HepG2 (cell line): Measurements from ENCODE around the gene H1-8. TPM values are rescaled to one million over a fixed set of nuclear protein-coding genes. Genes with fewer than 3 reads are reported as not detected.

ENCODE experiments used
- ATAC-seq: fragments of 200-7000 bp; cut with Tn5 transposase; 3 replicates; pipeline ENCODE4 v1.9.1; 2020; ENCODE audit warnings: mild to moderate bottlenecking, moderate library complexity
- BruUV-seq: library from RNA; stranded (reverse); fragments of 400-500 nt; replicated peaks from 2 replicates; lab custom pipeline; 2021; lab: Mats Ljungman, UMichigan
- CTCF ChIA-PET: fragments of 300-600 bp; formaldehyde crosslinking; extraction: SDS; loops from one replicate; lab custom pipeline; 2021; ENCODE audit warnings: low total read pairs, inconsistent platforms, low intra/inter-chr PET ratio; lab: Yijun Ruan, JAX
- POLR2A ChIA-PET: fragments of 350-600 bp; sonication (Branson Sonifier 250); formaldehyde crosslinking; loops from one replicate; lab custom pipeline; 2020; ENCODE audit warnings: antibody characterized with exemption, inconsistent platforms; lab: Yijun Ruan, JAX
- DNase-seq: peaks from one replicate; pipeline ENCODE4 v3.0.0-alpha.2; 2015; ENCODE audit warnings: low spot score
- FAIRE-seq: peaks from 3 replicates; lab custom pipeline; 2011; peaks lifted over from hg19 to GRCh38; lab: Jason Lieb, UNC
- H2AFZ ChIP-seq: one replicate; pipeline ENCODE4 v1.6.1; 2011; ENCODE audit warnings: low read length, inconsistent platforms
- H3K27ac ChIP-seq: fragments of 300-600 bp; 3 replicates; pipeline ENCODE4 v1.8.0; 2011; ENCODE audit warnings: mixed run types, mild to moderate bottlenecking, mixed read lengths, low read length, inconsistent platforms; ENCODE audit not compliant: insufficient read depth; ENCODE audit errors: extremely low read length
- H3K27me3 ChIP-seq, 2 experiments: fragments of 200-600 bp in 1 of 2; 2 replicates in 1 of 2; 3 replicates in 1 of 2; pipeline versions ENCODE4 v1.6.0 to v1.8.0; 2011; ENCODE audit warnings: low read length in 2 of 2, mild to moderate bottlenecking in 2 of 2, moderate library complexity in 2 of 2, inconsistent platforms in 1 of 2; ENCODE audit not compliant: insufficient read depth in 2 of 2, control insufficient read depth in 1 of 2
- H3K36me3 ChIP-seq, 2 experiments: fragments of 200-600 bp in 1 of 2; replicated peaks in 1 of 2; 2 replicates in 1 of 2; 3 replicates in 1 of 2; pipeline versions ENCODE4 v1.5.1 to v1.8.0; 2011; ENCODE audit warnings: low read length in 2 of 2, inconsistent platforms in 1 of 2; ENCODE audit not compliant: insufficient read depth in 2 of 2, control insufficient read depth in 1 of 2
- H3K4me1 ChIP-seq: 2 replicates; pipeline ENCODE4 v1.5.1; 2012; ENCODE audit warnings: low read length, inconsistent platforms; ENCODE audit not compliant: insufficient read depth
- H3K4me2 ChIP-seq: 2 replicates; pipeline ENCODE4 v1.6.0; 2011; ENCODE audit warnings: low read depth, low read length, inconsistent platforms
- H3K4me3 ChIP-seq, 3 experiments: fragments of 200-600 bp in 1 of 3; sonication (generic), shearing (Covaris generic) in 1 of 3; replicated peaks in 1 of 3; 2 replicates each; pipeline ENCODE4 v1.5.1; 2011 to 2016; ENCODE audit warnings: low read length in 3 of 3, inconsistent platforms in 2 of 3, low read depth in 2 of 3, mild to moderate bottlenecking in 2 of 3, control low read depth in 1 of 3, mixed read lengths in 1 of 3; ENCODE audit not compliant: insufficient read depth in 1 of 3
- H3K79me2 ChIP-seq: one replicate; pipeline ENCODE4 v1.6.1; 2011; ENCODE audit warnings: low read length, inconsistent platforms; ENCODE audit not compliant: insufficient read depth
- H3K9ac ChIP-seq: 2 replicates; pipeline ENCODE4 v1.6.0; 2011; ENCODE audit warnings: mild to moderate bottlenecking, low read depth, low read length, inconsistent platforms; ENCODE audit not compliant: insufficient read depth
- H3K9me3 ChIP-seq: 2 replicates; pipeline ENCODE4 v1.5.1; 2012; ENCODE audit warnings: mild to moderate bottlenecking, low read length
- H4K20me1 ChIP-seq: 2 replicates; pipeline ENCODE4 v1.6.0; 2011; ENCODE audit warnings: inconsistent platforms, mild to moderate bottlenecking, low read length, moderate library complexity; ENCODE audit not compliant: insufficient read depth
- CAMTA2 ChIP-seq: sonication (generic); formaldehyde crosslinking; IDR thresholded peaks from 2 replicates; pipeline ENCODE4 v1.4.0; 2020; ENCODE audit warnings: mild to moderate bottlenecking, missing genetic modification reagents, borderline replicate concordance
- JUND ChIP-seq: sonication (generic); formaldehyde crosslinking; IDR thresholded peaks from 2 replicates; pipeline ENCODE4 v1.8.0; 2022; ENCODE audit warnings: mild to moderate bottlenecking, missing genetic modification reagents
- SMARCC2 ChIP-seq: fragments of 450-650 bp; IDR thresholded peaks from 2 replicates; pipeline ENCODE4 v1.6.1; 2017; ENCODE audit warnings: antibody characterized with exemption, mild to moderate bottlenecking
- SMYD3 ChIP-seq: sonication (generic); formaldehyde crosslinking; IDR thresholded peaks from 2 replicates; pipeline ENCODE4 v1.8.1; 2023; ENCODE audit warnings: mild to moderate bottlenecking, missing genetic modification reagents
- SOX5 ChIP-seq: IDR thresholded peaks from 2 replicates; pipeline ENCODE4 v1.6.1; 2016; ENCODE audit warnings: borderline replicate concordance
- TBP ChIP-seq: sonication (generic); formaldehyde crosslinking; IDR thresholded peaks from 2 replicates; pipeline ENCODE4 v1.5.0; 2020; ENCODE audit warnings: missing genetic modification reagents
- ZNF530 ChIP-seq: sonication (generic); formaldehyde crosslinking; IDR thresholded peaks from 2 replicates; pipeline ENCODE4 v1.5.0; 2020; ENCODE audit warnings: low read depth, mild to moderate bottlenecking, missing genetic modification reagents
- ZNF589 ChIP-seq: sonication (generic); formaldehyde crosslinking; conservative IDR thresholded peaks from 2 replicates; pipeline ENCODE4 v1.8.0; 2022; ENCODE audit warnings: mild to moderate bottlenecking, moderate library complexity, missing genetic modification reagents
- ZNF678 ChIP-seq: sonication (generic); formaldehyde crosslinking; IDR thresholded peaks from 2 replicates; pipeline ENCODE4 v1.4.0; 2020; ENCODE audit warnings: mild to moderate bottlenecking, missing genetic modification reagents
- ZSCAN12 ChIP-seq: sonication (generic); formaldehyde crosslinking; IDR thresholded peaks from 2 replicates; pipeline ENCODE4 v1.9.0; 2021; ENCODE audit warnings: mild to moderate bottlenecking, missing genetic modification reagents
- WGBS: methylation state at CpG from one replicate; pipeline ENCODE4 v1.1.6; 2017; ENCODE audit warnings: low lambda C conversion rate; 5-methylcytosine and 5-hydroxymethylcytosine counted together
- in situ Hi-C: cut with HindIII; loops from 2 replicates; pipeline ENCODE4 v1.10.0; 2017; ENCODE audit warnings: low pct_unique_long_range_greater_than_20kb; ENCODE audit not compliant: extremely low pct_ligation_motif_present
- intact Hi-C: fragments of 100-400 bp; cut with micrococcal nuclease; formaldehyde crosslinking; loops from one replicate; pipeline ENCODE4 v1.10.0; 2022; ENCODE audit not compliant: unreplicated experiment
- polyA plus RNA-seq, 8 experiments: library from polyadenylated mRNA; depleted of rRNA in 3 of 8; stranded (reverse) in 7 of 8; unstranded in 1 of 8; fragments of >200 nt; fragmentation: Illumina TruSeq in 4 of 8; extraction: Trizol in 4 of 8; gene quantifications; 2 replicates each; pipeline versions ENCODE4 v1.2.1 to v1.2.3, GENCODE V29; 2011 to 2016; ENCODE audit warnings: low read depth in 4 of 8, missing spikeins in 1 of 8, mixed read lengths in 1 of 8; ENCODE audit not compliant: insufficient read depth in 1 of 8
- total RNA-seq, 5 experiments: library from RNA; depleted of rRNA; stranded (reverse); fragments of >200 nt; fragmentation: Illumina TruSeq; extraction: Trizol; gene quantifications; 2 replicates each; pipeline ENCODE4 v1.2.3, GENCODE V29; 2016; ENCODE audit warnings: low read depth in 1 of 5
- TF ChIP-seq, protein P1 (sequence below): sonication (generic); formaldehyde crosslinking; IDR thresholded peaks from 2 replicates; pipeline ENCODE4 v1.4.0; 2020; ENCODE audit warnings: missing genetic modification reagents, mild to moderate bottlenecking, borderline replicate concordance
- TF ChIP-seq, protein P2 (sequence below): sonication (generic); formaldehyde crosslinking; IDR thresholded peaks from 2 replicates; pipeline ENCODE4 v1.4.0; 2020; ENCODE audit warnings: low read depth, missing genetic modification reagents
- TF ChIP-seq, protein P3 (sequence below): sonication (generic); formaldehyde crosslinking; IDR thresholded peaks from 2 replicates; pipeline ENCODE4 v1.5.0; 2020; ENCODE audit warnings: mild to moderate bottlenecking, missing genetic modification reagents, borderline replicate concordance

The H1-8 gene
- total and polyA plus RNA-seq, 2 of the 13 experiments (the other 11 are each of a cell fraction or from before 2014, with no cell fraction given), result 0.08 TPM; not detected in 1

DNA sequence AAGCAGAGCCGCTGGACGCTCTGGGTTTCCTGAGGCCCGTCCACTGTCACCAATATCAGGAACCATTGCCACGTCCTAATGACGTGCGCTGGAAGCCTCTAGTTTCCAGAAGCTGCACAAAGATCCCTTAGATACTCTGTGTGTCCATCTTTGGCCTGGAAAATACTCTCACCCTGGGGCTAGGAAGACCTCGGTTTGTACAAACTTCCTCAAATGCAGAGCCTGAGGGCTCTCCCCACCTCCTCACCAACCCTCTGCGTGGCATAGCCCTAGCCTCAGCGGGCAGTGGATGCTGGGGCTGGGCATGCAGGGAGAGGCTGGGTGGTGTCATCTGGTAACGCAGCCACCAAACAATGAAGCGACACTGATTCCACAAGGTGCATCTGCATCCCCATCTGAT lies 11.3 kb upstream of the H1-8 start:
- no peaks in the 10 kb centered on the region for H4K20me1 ChIP-seq
- H3K4me2 ChIP-seq, result no peak overlapping the region
- intact Hi-C loops (no loop called here), in situ Hi-C loops (no loop called here)
- H3K4me1 ChIP-seq, result peaks cover 57% of the 10 kb centered on the region
- H3K4me3 ChIP-seq, result no peak overlapping the region
- BruUV-seq, result no TSS peak
- POLR2A ChIA-PET, result interaction anchor here (1.5 kb wide), 1 partner anchor 64 kb away, joined by 4 read pairs; no protein-coding TSS in a partner anchor
- CTCF ChIA-PET, result no interaction called here
- WGBS, result 94% methylated on average over 10 of the region's 11 CpGs
- FAIRE-seq (no peak), ATAC-seq (no peak)
- no peaks in the 10 kb centered on the region for H3K79me2 ChIP-seq
- H2AFZ ChIP-seq, result no peak overlapping the region
- H3K27me3 ChIP-seq, result no peaks in the 10 kb centered on the region; a peak in 1 of 5 replicates
- H3K36me3 ChIP-seq, result no peaks in the 10 kb centered on the region
- no peak overlapping the region for H3K9ac ChIP-seq
- no peak for TF ChIP-seq TBP
- TF ChIP-seq, protein P1, sequence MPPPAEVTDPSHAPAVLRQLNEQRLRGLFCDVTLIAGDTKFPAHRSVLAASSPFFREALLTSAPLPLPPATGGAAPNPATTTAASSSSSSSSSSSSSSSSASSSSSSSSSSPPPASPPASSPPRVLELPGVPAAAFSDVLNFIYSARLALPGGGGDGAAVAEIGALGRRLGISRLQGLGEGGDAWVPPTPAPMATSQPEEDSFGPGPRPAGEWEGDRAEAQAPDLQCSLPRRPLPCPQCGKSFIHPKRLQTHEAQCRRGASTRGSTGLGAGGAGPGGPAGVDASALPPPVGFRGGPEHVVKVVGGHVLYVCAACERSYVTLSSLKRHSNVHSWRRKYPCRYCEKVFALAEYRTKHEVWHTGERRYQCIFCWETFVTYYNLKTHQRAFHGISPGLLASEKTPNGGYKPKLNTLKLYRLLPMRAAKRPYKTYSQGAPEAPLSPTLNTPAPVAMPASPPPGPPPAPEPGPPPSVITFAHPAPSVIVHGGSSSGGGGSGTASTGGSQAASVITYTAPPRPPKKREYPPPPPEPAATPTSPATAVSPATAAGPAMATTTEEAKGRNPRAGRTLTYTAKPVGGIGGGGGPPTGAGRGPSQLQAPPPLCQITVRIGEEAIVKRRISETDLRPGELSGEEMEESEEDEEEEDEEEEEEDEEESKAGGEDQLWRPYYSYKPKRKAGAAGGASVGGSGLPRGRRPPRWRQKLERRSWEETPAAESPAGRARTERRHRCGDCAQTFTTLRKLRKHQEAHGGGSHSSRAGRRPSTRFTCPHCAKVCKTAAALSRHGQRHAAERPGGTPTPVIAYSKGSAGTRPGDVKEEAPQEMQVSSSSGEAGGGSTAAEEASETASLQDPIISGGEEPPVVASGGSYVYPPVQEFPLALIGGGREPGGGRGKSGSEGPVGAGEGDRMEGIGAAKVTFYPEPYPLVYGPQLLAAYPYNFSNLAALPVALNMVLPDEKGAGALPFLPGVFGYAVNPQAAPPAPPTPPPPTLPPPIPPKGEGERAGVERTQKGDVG (CRISPR knock-in tag), result no peak
- TF ChIP-seq SMYD3 (CRISPR knock-in tag), result no peak
- TF ChIP-seq ZNF589 (CRISPR knock-in tag), result no peak
- TF ChIP-seq SOX5 (CRISPR knock-in tag), result no peak
- no peak for TF ChIP-seq ZNF678
- TF ChIP-seq JUND, result no peak
- no peak for TF ChIP-seq ZNF530
- TF ChIP-seq, protein P2, sequence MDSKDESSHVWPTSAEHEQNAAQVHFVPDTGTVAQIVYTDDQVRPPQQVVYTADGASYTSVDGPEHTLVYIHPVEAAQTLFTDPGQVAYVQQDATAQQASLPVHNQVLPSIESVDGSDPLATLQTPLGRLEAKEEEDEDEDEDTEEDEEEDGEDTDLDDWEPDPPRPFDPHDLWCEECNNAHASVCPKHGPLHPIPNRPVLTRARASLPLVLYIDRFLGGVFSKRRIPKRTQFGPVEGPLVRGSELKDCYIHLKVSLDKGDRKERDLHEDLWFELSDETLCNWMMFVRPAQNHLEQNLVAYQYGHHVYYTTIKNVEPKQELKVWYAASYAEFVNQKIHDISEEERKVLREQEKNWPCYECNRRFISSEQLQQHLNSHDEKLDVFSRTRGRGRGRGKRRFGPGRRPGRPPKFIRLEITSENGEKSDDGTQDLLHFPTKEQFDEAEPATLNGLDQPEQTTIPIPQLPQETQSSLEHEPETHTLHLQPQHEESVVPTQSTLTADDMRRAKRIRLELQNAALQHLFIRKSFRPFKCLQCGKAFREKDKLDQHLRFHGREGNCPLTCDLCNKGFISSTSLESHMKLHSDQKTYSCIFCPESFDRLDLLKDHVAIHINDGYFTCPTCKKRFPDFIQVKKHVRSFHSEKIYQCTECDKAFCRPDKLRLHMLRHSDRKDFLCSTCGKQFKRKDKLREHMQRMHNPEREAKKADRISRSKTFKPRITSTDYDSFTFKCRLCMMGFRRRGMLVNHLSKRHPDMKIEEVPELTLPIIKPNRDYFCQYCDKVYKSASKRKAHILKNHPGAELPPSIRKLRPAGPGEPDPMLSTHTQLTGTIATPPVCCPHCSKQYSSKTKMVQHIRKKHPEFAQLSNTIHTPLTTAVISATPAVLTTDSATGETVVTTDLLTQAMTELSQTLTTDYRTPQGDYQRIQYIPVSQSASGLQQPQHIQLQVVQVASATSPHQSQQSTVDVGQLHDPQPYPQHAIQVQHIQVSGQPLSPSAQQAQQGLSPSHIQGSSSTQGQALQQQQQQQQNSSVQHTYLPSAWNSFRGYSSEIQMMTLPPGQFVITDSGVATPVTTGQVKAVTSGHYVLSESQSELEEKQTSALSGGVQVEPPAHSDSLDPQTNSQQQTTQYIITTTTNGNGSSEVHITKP (CRISPR knock-in tag), result no peak
- no peak for TF ChIP-seq ZSCAN12
- TF ChIP-seq SMARCC2, result no peak
- TF ChIP-seq, protein P3, sequence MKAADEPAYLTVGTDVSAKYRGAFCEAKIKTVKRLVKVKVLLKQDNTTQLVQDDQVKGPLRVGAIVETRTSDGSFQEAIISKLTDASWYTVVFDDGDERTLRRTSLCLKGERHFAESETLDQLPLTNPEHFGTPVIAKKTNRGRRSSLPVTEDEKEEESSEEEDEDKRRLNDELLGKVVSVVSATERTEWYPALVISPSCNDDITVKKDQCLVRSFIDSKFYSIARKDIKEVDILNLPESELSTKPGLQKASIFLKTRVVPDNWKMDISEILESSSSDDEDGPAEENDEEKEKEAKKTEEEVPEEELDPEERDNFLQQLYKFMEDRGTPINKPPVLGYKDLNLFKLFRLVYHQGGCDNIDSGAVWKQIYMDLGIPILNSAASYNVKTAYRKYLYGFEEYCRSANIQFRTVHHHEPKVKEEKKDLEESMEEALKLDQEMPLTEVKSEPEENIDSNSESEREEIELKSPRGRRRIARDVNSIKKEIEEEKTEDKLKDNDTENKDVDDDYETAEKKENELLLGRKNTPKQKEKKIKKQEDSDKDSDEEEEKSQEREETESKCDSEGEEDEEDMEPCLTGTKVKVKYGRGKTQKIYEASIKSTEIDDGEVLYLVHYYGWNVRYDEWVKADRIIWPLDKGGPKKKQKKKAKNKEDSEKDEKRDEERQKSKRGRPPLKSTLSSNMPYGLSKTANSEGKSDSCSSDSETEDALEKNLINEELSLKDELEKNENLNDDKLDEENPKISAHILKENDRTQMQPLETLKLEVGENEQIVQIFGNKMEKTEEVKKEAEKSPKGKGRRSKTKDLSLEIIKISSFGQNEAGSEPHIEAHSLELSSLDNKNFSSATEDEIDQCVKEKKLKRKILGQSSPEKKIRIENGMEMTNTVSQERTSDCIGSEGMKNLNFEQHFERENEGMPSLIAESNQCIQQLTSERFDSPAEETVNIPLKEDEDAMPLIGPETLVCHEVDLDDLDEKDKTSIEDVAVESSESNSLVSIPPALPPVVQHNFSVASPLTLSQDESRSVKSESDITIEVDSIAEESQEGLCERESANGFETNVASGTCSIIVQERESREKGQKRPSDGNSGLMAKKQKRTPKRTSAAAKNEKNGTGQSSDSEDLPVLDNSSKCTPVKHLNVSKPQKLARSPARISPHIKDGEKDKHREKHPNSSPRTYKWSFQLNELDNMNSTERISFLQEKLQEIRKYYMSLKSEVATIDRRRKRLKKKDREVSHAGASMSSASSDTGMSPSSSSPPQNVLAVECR (CRISPR knock-in tag), result no peak
- no peak for TF ChIP-seq CAMTA2 (CRISPR knock-in tag)
- TF ChIP-seq, all 625 proteins: peak for 0
- no peak for DNase-seq
- H3K27ac ChIP-seq, result no peak overlapping the region
- H3K9me3 ChIP-seq, result no peaks in the 10 kb centered on the region
